Measurements from ENCODE around the gene DSCAML1.

The DSCAML1 gene

GRCh38 chr11:117413616-117414015, 383.4 kb downstream of the DSCAML1 start:
- Histone ChIP-seq H3K9ac (ENCODE audit: low read length) (no peak overlapping the region), H3K27me3 (ENCODE audit: insufficient read depth, low read length) (no peaks in the 10 kb centered on the region), H2BK12ac (ENCODE audit: low read length) (no peak overlapping the region), H3K79me1 (ENCODE audit: low read length) (no peaks in the 10 kb centered on the region), H2BK5ac (ENCODE audit: low read depth, low read length, poor library complexity) (no peak overlapping the region), H2AK5ac (ENCODE audit: low read length) (no peak overlapping the region), H4K8ac (ENCODE audit: low read depth, low read length) (no peak overlapping the region), H3K4ac (ENCODE audit: low read depth, low read length) (no peak overlapping the region), H3K18ac (ENCODE audit: low read length) (no peak overlapping the region), H3K27ac (ENCODE audit: low read depth, low read length) (no peak overlapping the region), H3K23ac (ENCODE audit: low read length) (no peak overlapping the region), H3K14ac (ENCODE audit: low read length) (no peak overlapping the region), H3K36me3 (ENCODE audit: control insufficient read depth in 1 of 2, insufficient read depth in 2 of 2, low read length in 2 of 2) (peaks cover 6 to 13% of the 10 kb centered on the region in 2 experiments), H3K9me3 (ENCODE audit: insufficient read depth, low read depth, low read length) (no peaks in the 10 kb centered on the region), H3K4me2 (ENCODE audit: low read length) (no peak overlapping the region), H4K91ac (ENCODE audit: low read depth, low read length) (no peak overlapping the region), H3K4me1 (ENCODE audit: control insufficient read depth in 1 of 2, insufficient read depth in 2 of 2, low read length in 2 of 2) (peaks cover 4 to 11% of the 10 kb centered on the region in 2 experiments), H3K4me3 (ENCODE audit: low read depth, low read length) (no peak overlapping the region), H3K79me2 (ENCODE audit: control insufficient read depth, insufficient read depth, low read length, poor library complexity) (no peaks in the 10 kb centered on the region), H4K12ac (ENCODE audit: low read depth, low read length) (no peak overlapping the region), H2AFZ (ENCODE audit: insufficient read depth, low read length, poor library complexity) (no peak overlapping the region), H2BK120ac (ENCODE audit: insufficient read depth, low read length, poor library complexity) (no peak overlapping the region)
- no CpG with 5 or more reads among the region's 7 CpGs for WGBS (ENCODE audit: extremely low coverage, insufficient coverage, insufficient read length)
- no peak for DNase-seq

- H3K79me2 ChIP-seq (ENCODE audit: control insufficient read depth, insufficient read depth, low read length, poor library complexity) = no peaks in the 10 kb centered on the region
- H3K4me1 ChIP-seq (ENCODE audit: control insufficient read depth in 1 of 2, insufficient read depth in 2 of 2, low read length in 2 of 2) = peaks cover 4 to 11% of the 10 kb centered on the region in 2 experiments
- no peaks in the 10 kb centered on the region for H3K79me1 ChIP-seq (ENCODE audit: low read length)
- H2AK5ac ChIP-seq (ENCODE audit: low read length) = no peak overlapping the region
- no peak overlapping the region for H3K4ac ChIP-seq (ENCODE audit: low read depth, low read length)
- no peak overlapping the region for H3K4me2 ChIP-seq (ENCODE audit: low read length)
- H4K91ac ChIP-seq (ENCODE audit: low read depth, low read length) = no peak overlapping the region
- no peaks in the 10 kb centered on the region for H3K9me3 ChIP-seq (ENCODE audit: insufficient read depth, low read depth, low read length)
- no peak overlapping the region for H3K14ac ChIP-seq (ENCODE audit: low read length)
- H2BK12ac ChIP-seq (ENCODE audit: low read length) = no peak overlapping the region
- H3K27ac ChIP-seq (ENCODE audit: low read depth, low read length) = no peak overlapping the region
- no peak overlapping the region for H4K8ac ChIP-seq (ENCODE audit: low read depth, low read length)
- H3K36me3 ChIP-seq (ENCODE audit: control insufficient read depth in 1 of 2, insufficient read depth in 2 of 2, low read length in 2 of 2) = peaks cover 13 to 21% of the 10 kb centered on the region in 2 experiments
- no peak overlapping the region for H3K23ac ChIP-seq (ENCODE audit: low read length)
- DNase-seq = no peak
- WGBS (ENCODE audit: extremely low coverage, insufficient coverage, insufficient read length) = no CpG with 5 or more reads among the region's 8 CpGs
- H3K18ac ChIP-seq (ENCODE audit: low read length) = no peak overlapping the region
- H2BK120ac ChIP-seq (ENCODE audit: insufficient read depth, low read length, poor library complexity) = no peak overlapping the region
- no peak overlapping the region for H4K12ac ChIP-seq (ENCODE audit: low read depth, low read length)
- H2BK5ac ChIP-seq (ENCODE audit: low read depth, low read length, poor library complexity) = no peak overlapping the region
- H3K27me3 ChIP-seq (ENCODE audit: insufficient read depth, low read length) = no peaks in the 10 kb centered on the region
- no peak overlapping the region for H2AFZ ChIP-seq (ENCODE audit: insufficient read depth, low read length, poor library complexity)
- no peak overlapping the region for H3K9ac ChIP-seq (ENCODE audit: low read length)
- no peak overlapping the region for H3K4me3 ChIP-seq (ENCODE audit: low read depth, low read length)
Measured at GRCh38 chr11:117412653-117413275, 384.3 kb downstream of the DSCAML1 start.

GRCh38 chr11:117412176-117412575, 384.8 kb downstream of the DSCAML1 start:
- no peak overlapping the region for H2BK5ac ChIP-seq (ENCODE audit: low read depth, low read length, poor library complexity)
- WGBS (ENCODE audit: extremely low coverage, insufficient coverage, insufficient read length) = no CpG with 5 or more reads among the region's 10 CpGs
- H2AFZ ChIP-seq (ENCODE audit: insufficient read depth, low read length, poor library complexity) = no peak overlapping the region
- H3K27me3 ChIP-seq (ENCODE audit: insufficient read depth, low read length) = no peaks in the 10 kb centered on the region
- H3K4me2 ChIP-seq (ENCODE audit: low read length) = no peak overlapping the region
- H3K36me3 ChIP-seq (ENCODE audit: control insufficient read depth in 1 of 2, insufficient read depth in 2 of 2, low read length in 2 of 2) = peaks cover 13 to 23% of the 10 kb centered on the region in 2 experiments
- no peaks in the 10 kb centered on the region for H3K9me3 ChIP-seq (ENCODE audit: insufficient read depth, low read depth, low read length)
- no peak overlapping the region for H3K4ac ChIP-seq (ENCODE audit: low read depth, low read length)
- H3K9ac ChIP-seq (ENCODE audit: low read length) = no peak overlapping the region
- no peaks in the 10 kb centered on the region for H3K79me2 ChIP-seq (ENCODE audit: control insufficient read depth, insufficient read depth, low read length, poor library complexity)
- H3K18ac ChIP-seq (ENCODE audit: low read length) = no peak overlapping the region
- no peak overlapping the region for H3K23ac ChIP-seq (ENCODE audit: low read length)
- H4K8ac ChIP-seq (ENCODE audit: low read depth, low read length) = no peak overlapping the region
- no peak for DNase-seq
- H2AK5ac ChIP-seq (ENCODE audit: low read length) = no peak overlapping the region
- H4K12ac ChIP-seq (ENCODE audit: low read depth, low read length) = no peak overlapping the region
- peaks cover 4 to 11% of the 10 kb centered on the region in 2 experiments for H3K4me1 ChIP-seq (ENCODE audit: control insufficient read depth in 1 of 2, insufficient read depth in 2 of 2, low read length in 2 of 2)
- H2BK120ac ChIP-seq (ENCODE audit: insufficient read depth, low read length, poor library complexity) = no peak overlapping the region
- no peak overlapping the region for H2BK12ac ChIP-seq (ENCODE audit: low read length)
- no peaks in the 10 kb centered on the region for H3K79me1 ChIP-seq (ENCODE audit: low read length)
- H3K4me3 ChIP-seq (ENCODE audit: low read depth, low read length) = no peak overlapping the region
- H3K14ac ChIP-seq (ENCODE audit: low read length) = no peak overlapping the region
- no peak overlapping the region for H4K91ac ChIP-seq (ENCODE audit: low read depth, low read length)
- H3K27ac ChIP-seq (ENCODE audit: low read depth, low read length) = no peak overlapping the region

GRCh38 chr11:117411736-117412135, 385.3 kb downstream of the DSCAML1 start:
- peaks cover 4 to 11% of the 10 kb centered on the region in 2 experiments for H3K4me1 ChIP-seq (ENCODE audit: control insufficient read depth in 1 of 2, insufficient read depth in 2 of 2, low read length in 2 of 2)
- H2BK120ac ChIP-seq (ENCODE audit: insufficient read depth, low read length, poor library complexity) = no peak overlapping the region
- H3K14ac ChIP-seq (ENCODE audit: low read length) = no peak overlapping the region
- H3K79me1 ChIP-seq (ENCODE audit: low read length) = no peaks in the 10 kb centered on the region
- H3K79me2 ChIP-seq (ENCODE audit: control insufficient read depth, insufficient read depth, low read length, poor library complexity) = no peaks in the 10 kb centered on the region
- H3K4me2 ChIP-seq (ENCODE audit: low read length) = no peak overlapping the region
- no peak overlapping the region for H2AK5ac ChIP-seq (ENCODE audit: low read length)
- H3K9ac ChIP-seq (ENCODE audit: low read length) = no peak overlapping the region
- no peak overlapping the region for H3K4me3 ChIP-seq (ENCODE audit: low read depth, low read length)
- H4K8ac ChIP-seq (ENCODE audit: low read depth, low read length) = no peak overlapping the region
- H3K36me3 ChIP-seq (ENCODE audit: control insufficient read depth in 1 of 2, insufficient read depth in 2 of 2, low read length in 2 of 2) = peaks cover 13 to 23% of the 10 kb centered on the region in 2 experiments
- no peak overlapping the region for H4K91ac ChIP-seq (ENCODE audit: low read depth, low read length)
- no peak overlapping the region for H3K27ac ChIP-seq (ENCODE audit: low read depth, low read length)
- no peak overlapping the region for H2BK12ac ChIP-seq (ENCODE audit: low read length)
- no peak overlapping the region for H4K12ac ChIP-seq (ENCODE audit: low read depth, low read length)
- no peak overlapping the region for H3K23ac ChIP-seq (ENCODE audit: low read length)
- H3K4ac ChIP-seq (ENCODE audit: low read depth, low read length) = no peak overlapping the region
- no peaks in the 10 kb centered on the region for H3K9me3 ChIP-seq (ENCODE audit: insufficient read depth, low read depth, low read length)
- H2BK5ac ChIP-seq (ENCODE audit: low read depth, low read length, poor library complexity) = no peak overlapping the region
- DNase-seq = no peak
- WGBS (ENCODE audit: extremely low coverage, insufficient coverage, insufficient read length) = no CpG with 5 or more reads among the region's 10 CpGs
- H3K27me3 ChIP-seq (ENCODE audit: insufficient read depth, low read length) = no peaks in the 10 kb centered on the region
- H2AFZ ChIP-seq (ENCODE audit: insufficient read depth, low read length, poor library complexity) = no peak overlapping the region
- no peak overlapping the region for H3K18ac ChIP-seq (ENCODE audit: low read length)
